HepG2 (cell line): ENCODE measurements around the gene ARL16. TPM values are rescaled to one million over a fixed set of nuclear protein-coding genes. Genes with fewer than 3 reads are reported as not detected.

Experiments
- AFF4 ChIP-seq: sonication (generic); formaldehyde crosslinking; IDR thresholded peaks from 2 replicates; pipeline ENCODE4 v1.4.0; 2020; ENCODE audit warnings: missing genetic modification reagents
- FLYWCH1 ChIP-seq: sonication (generic); formaldehyde crosslinking; IDR thresholded peaks from 2 replicates; pipeline ENCODE4 v1.8.1; 2023; ENCODE audit warnings: mild to moderate bottlenecking, missing genetic modification reagents
- FOSL2 ChIP-seq: sonication (generic); formaldehyde crosslinking; IDR thresholded peaks from 2 replicates; pipeline ENCODE4 v1.4.0; 2020; ENCODE audit warnings: missing genetic modification reagents
- HHEX ChIP-seq: IDR thresholded peaks from 2 replicates; pipeline ENCODE4 v1.6.1; 2016; ENCODE audit warnings: control low read depth
- IKZF5 ChIP-seq: IDR thresholded peaks from 2 replicates; pipeline ENCODE4 v1.6.1; 2018; ENCODE audit warnings: missing genetic modification reagents, mild to moderate bottlenecking, missing compliant biosample characterization
- KAT2B ChIP-seq: fragments of 150-350 bp; IDR thresholded peaks from 2 replicates; pipeline ENCODE4 v1.6.1; 2014; ENCODE audit warnings: low read depth, low read length, borderline replicate concordance
- MTA3 ChIP-seq: sonication (generic); formaldehyde crosslinking; IDR thresholded peaks from 2 replicates; pipeline ENCODE4 v1.4.0; 2020; ENCODE audit warnings: missing genetic modification reagents
- PCBP2 ChIP-seq: fragments of 200-400 bp; formaldehyde crosslinking; optimal IDR thresholded peaks from 2 replicates; pipeline ENCODE3; 2018; ENCODE audit warnings: low read length, low read depth; ENCODE audit not compliant: poor library complexity, severe bottlenecking
- RCOR2 ChIP-seq: IDR thresholded peaks from 2 replicates; pipeline ENCODE4 v1.6.1; 2016; ENCODE audit warnings: missing biosample characterization, missing genetic modification reagents
- REL ChIP-seq: sonication (generic); formaldehyde crosslinking; conservative IDR thresholded peaks from 2 replicates; pipeline ENCODE4 v1.8.0; 2022; ENCODE audit warnings: mild to moderate bottlenecking, missing genetic modification reagents, moderate library complexity
- SIX4 ChIP-seq: sonication (generic); formaldehyde crosslinking; IDR thresholded peaks from 2 replicates; pipeline ENCODE4 v1.4.0; 2020; ENCODE audit warnings: missing genetic modification reagents
- SMYD3 ChIP-seq: sonication (generic); formaldehyde crosslinking; IDR thresholded peaks from 2 replicates; pipeline ENCODE4 v1.8.1; 2023; ENCODE audit warnings: mild to moderate bottlenecking, missing genetic modification reagents
- SNAPC5 ChIP-seq: sonication (generic); formaldehyde crosslinking; IDR thresholded peaks from 2 replicates; pipeline ENCODE4 v1.8.1; 2023; ENCODE audit warnings: mild to moderate bottlenecking, missing genetic modification reagents, borderline replicate concordance
- SOX6 ChIP-seq, 2 experiments: fragments of 450-650 bp in 1 of 2; sonication (generic) in 1 of 2; formaldehyde crosslinking in 1 of 2; IDR thresholded peaks; 2 replicates each; pipeline versions ENCODE4 v1.4.0 to v1.6.1; 2017 to 2020; ENCODE audit warnings: antibody characterized with exemption in 1 of 2, mild to moderate bottlenecking in 1 of 2, missing genetic modification reagents in 1 of 2
- TBP ChIP-seq: sonication (generic); formaldehyde crosslinking; IDR thresholded peaks from 2 replicates; pipeline ENCODE4 v1.5.0; 2020; ENCODE audit warnings: missing genetic modification reagents
- TCF12 ChIP-seq, 2 experiments: fragments of 450-650 bp in 1 of 2; sonication (generic) in 1 of 2; formaldehyde crosslinking in 1 of 2; IDR thresholded peaks; 2 replicates each; pipeline versions ENCODE4 v1.6.1 to v1.8.0; 2017 to 2022; ENCODE audit warnings: antibody characterized with exemption in 1 of 2, mild to moderate bottlenecking in 1 of 2, missing genetic modification reagents in 1 of 2, moderate library complexity in 1 of 2
- ZNF451 ChIP-seq: sonication (generic); formaldehyde crosslinking; IDR thresholded peaks from 2 replicates; pipeline ENCODE4 v1.5.0; 2020; ENCODE audit warnings: mild to moderate bottlenecking, missing genetic modification reagents
- ZNF496 ChIP-seq: sonication (generic); formaldehyde crosslinking; IDR thresholded peaks from 2 replicates; pipeline ENCODE4 v1.8.1; 2023; ENCODE audit warnings: mild to moderate bottlenecking, moderate library complexity, missing genetic modification reagents; ENCODE audit not compliant: insufficient replicate concordance
- ZNF552 ChIP-seq: sonication (generic); formaldehyde crosslinking; IDR thresholded peaks from 2 replicates; pipeline ENCODE4 v1.9.0; 2022; ENCODE audit warnings: missing genetic modification reagents, mild to moderate bottlenecking, borderline replicate concordance
- ZZZ3 ChIP-seq: sonication (generic); formaldehyde crosslinking; IDR thresholded peaks from 2 replicates; pipeline ENCODE4 v1.4.0; 2020; ENCODE audit warnings: missing genetic modification reagents, mild to moderate bottlenecking, borderline replicate concordance
- polyA plus RNA-seq, 8 experiments: library from polyadenylated mRNA; depleted of rRNA in 3 of 8; stranded (reverse) in 7 of 8; unstranded in 1 of 8; fragments of >200 nt; fragmentation: Illumina TruSeq in 4 of 8; extraction: Trizol in 4 of 8; gene quantifications; 2 replicates each; pipeline versions ENCODE4 v1.2.1 to v1.2.3, GENCODE V29; 2011 to 2016; ENCODE audit warnings: low read depth in 4 of 8, missing spikeins in 1 of 8, mixed read lengths in 1 of 8; ENCODE audit not compliant: insufficient read depth in 1 of 8
- total RNA-seq, 5 experiments: library from RNA; depleted of rRNA; stranded (reverse); fragments of >200 nt; fragmentation: Illumina TruSeq; extraction: Trizol; gene quantifications; 2 replicates each; pipeline ENCODE4 v1.2.3, GENCODE V29; 2016; ENCODE audit warnings: low read depth in 1 of 5

Gene ARL16
- total and polyA plus RNA-seq, 2 of the 13 experiments (the other 11 are each of a cell fraction or from before 2014, with no cell fraction given), result 20.8 to 30.8 TPM

- TF ChIP-seq SOX6 (IDR thresholded peaks at IDR 0.05) (no peak), SOX6 (CRISPR knock-in tag; IDR thresholded peaks at IDR 0.05) (peak; percentile 71), FOSL2 (CRISPR knock-in tag) (peak; percentile 70), ZNF451 (peak; percentile 93), KAT2B (no peak), ZNF552 (CRISPR knock-in tag) (peak; percentile 93), SMYD3 (no peak), ZNF496 (CRISPR knock-in tag) (no peak), SIX4 (CRISPR knock-in tag) (peak; percentile 82), TCF12 (IDR thresholded peaks at IDR 0.05) (no peak), TCF12 (CRISPR knock-in tag; IDR thresholded peaks at IDR 0.05) (peak; percentile 90), MTA3 (no peak), REL (CRISPR knock-in tag) (peak; percentile 93; the same call in 1 of the 2 replicates), TBP (CRISPR knock-in tag) (no peak), IKZF5 (CRISPR knock-in tag) (peak; percentile 89; the same call in 1 of the 2 replicates), ZZZ3 (CRISPR knock-in tag) (peak; percentile 98), HHEX (CRISPR knock-in tag) (no peak), FLYWCH1 (CRISPR knock-in tag) (no peak), AFF4 (CRISPR knock-in tag) (0 out of 2 replicates have a peak, but pooled peaks have one; percentile 74), PCBP2 (no peak), SNAPC5 (CRISPR knock-in tag) (no peak), RCOR2 (CRISPR knock-in tag) (no peak)
These were observed 19.5 kb upstream of the ARL16 start, which contains the start of gene MRPL12 (continued) for GRCh38 chr17:81702934-81703746.
